ENCODE results near the gene IDS.
"Not testable (repeated sequence)": the region's sequence is repeated elsewhere in the genome, so short reads cannot be mapped to it uniquely, and the experiment has no call there.

Gene IDS

DNA sequence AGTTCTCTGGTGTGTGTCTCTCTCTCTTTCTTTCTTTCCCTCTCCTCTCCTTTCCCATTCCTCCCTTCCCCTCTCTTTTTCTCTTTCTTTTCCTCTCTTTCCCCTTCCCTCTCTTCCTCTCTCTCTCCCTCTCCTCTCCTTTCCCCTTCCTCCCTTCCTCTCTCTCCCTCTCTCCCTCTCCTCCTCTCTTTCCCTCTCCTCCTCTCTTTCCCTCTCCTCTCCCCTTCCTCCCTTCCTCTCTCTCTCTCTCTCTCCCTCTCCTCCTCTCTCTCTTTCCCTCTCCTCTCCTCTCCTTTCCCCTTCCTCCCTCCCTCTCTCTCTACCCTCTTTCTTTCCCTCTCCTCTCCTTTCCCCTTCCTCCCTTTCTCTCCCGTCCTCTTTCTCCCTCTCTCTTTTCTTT lies 23.3 kb upstream of the IDS start:
- in situ Hi-C loops (cut with MboI; ENCODE audit: low sequenced_read_pairs), result no loop called here

DNA sequence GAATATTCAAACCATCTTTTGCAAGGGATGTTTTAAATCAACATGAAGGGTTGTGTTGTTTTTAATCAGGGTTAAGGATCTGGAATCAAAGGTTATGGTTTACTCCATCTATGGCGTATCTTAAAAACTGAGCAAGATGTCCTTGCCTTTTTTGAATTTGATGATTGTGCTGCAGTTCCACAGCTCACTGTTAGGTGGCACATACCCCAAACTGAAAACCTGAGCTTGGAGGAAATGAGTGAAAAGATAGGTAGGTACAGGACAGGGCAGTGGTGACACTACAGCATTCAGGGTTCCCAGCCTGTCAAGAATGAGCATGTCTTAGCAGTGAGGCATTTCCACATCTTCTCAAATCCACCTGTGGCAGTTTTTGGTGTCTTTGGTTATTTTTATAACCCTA lies 22.6 kb upstream of the IDS start:
- in situ Hi-C loops (cut with MboI; ENCODE audit: low sequenced_read_pairs), result no loop called here

DNA sequence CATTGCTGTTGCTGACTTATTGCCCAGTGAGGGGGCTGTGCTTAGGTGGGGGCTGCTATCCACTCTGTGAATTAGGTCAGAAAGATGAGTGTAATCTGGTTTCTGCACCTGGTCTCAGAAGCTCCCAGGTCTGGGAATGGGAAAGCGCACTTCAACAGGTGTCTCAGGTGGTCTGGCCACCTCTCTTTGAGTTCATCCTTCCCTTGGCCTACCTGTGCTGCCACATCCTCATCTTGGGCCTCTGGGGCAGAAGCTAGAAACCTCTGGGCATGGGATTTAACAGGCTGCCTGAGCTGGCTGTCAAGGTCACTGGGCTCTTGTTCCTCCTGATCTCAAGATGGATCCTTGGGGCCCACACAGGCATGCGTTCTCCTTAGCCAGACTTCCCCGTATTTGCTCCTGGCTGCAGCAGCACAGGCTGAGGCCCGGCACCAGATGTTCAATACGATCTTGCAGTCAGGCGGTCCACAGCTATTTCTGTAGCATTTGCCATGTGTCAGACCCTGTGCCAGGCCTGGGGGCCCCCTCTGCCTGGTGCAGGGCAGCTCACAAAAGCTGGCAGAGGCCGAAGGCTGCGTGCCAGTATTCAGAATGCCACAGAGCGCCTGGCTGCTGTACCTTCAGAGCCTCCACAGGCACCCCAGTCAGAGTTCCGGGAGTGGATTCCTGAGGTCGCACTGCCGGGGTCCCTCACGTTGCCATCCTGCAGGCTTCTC lies 21.4 kb upstream of the IDS start:
- in situ Hi-C loops (cut with MboI; ENCODE audit: low sequenced_read_pairs), result not testable (repeated sequence)

DNA sequence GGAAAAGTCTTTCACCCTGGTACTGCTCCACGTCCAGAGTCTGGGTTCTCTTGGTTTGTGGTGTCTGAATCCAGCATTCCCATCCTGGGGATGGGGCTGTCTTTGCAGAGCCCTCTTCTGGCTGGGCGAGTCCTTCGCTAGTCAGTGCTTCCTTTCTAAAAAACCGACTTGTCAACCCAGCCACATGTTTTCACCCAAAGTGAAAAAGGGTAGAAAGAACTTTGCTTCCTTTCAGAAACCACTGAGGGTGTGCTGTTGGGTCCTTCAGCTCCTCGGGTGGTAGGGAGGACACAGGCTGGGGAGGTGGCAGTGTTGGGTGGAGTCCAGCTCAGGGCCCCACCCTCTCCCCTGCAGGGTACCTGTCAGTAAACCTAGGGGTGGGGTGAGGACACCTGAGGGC lies 20.8 kb upstream of the IDS start:
- in situ Hi-C loops (cut with MboI; ENCODE audit: low sequenced_read_pairs), result not testable (repeated sequence)

DNA sequence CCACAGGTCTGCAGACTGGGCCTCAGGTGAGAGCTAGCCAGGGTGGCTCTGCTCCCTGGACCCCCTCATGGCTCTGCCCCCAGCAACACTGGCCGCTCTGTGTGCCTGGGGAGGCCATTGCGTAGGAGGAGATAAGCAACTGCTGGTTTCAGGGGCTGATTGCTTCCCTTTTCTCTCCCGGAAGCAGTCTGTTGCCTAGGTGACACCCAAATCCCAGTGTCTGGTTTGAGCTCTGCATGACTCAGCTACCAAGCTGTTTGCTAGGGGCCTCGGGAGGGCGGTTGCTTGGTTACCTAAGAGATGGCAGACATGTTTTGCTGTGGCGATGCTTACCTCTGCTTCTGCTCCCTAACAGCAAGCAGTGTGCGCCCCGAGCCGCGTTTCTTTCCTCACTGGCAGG lies 20.3 kb upstream of the IDS start:
- in situ Hi-C loops (cut with MboI; ENCODE audit: low sequenced_read_pairs), result not testable (repeated sequence)

DNA sequence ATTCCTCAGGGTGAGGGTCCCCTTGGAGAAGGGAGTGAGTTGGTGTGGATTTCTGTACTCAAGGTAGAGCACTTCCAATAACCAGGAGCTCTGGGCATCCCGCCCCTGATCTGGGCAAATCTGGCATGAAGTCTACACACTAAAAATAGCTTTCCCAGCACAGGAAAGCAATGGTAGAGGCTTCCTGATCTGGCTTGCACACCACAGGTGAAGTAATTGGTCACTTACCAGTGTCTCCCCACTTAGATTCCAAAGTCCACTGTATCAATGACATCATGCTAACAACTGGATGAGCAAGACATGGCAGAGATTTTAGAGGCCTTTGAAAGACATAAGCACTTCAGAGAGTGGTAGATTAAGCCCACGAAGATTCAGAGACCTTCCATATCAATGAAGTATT lies 17.8 kb upstream of the IDS start:
- in situ Hi-C loops (cut with MboI; ENCODE audit: low sequenced_read_pairs), result no loop called here

DNA sequence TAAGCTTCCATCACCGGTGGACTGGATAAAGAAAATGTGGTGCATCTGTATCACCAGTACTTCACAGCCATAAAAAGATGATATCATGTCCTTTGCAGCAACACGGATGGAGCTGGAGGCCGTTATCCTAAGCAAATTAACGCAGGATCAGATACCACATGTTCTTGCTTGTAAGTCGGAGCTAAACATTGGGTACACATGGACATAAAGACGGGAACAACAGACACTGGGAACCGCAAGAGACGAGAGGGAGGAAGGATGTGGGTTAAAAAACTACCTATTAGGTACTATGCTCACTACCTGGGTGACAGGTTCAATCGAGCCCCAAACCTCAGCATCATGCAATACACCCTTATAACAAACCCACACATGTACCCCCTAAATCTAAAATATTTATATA lies 16.3 kb upstream of the IDS start:
- in situ Hi-C loops (cut with MboI; ENCODE audit: low sequenced_read_pairs), result no loop called here

DNA sequence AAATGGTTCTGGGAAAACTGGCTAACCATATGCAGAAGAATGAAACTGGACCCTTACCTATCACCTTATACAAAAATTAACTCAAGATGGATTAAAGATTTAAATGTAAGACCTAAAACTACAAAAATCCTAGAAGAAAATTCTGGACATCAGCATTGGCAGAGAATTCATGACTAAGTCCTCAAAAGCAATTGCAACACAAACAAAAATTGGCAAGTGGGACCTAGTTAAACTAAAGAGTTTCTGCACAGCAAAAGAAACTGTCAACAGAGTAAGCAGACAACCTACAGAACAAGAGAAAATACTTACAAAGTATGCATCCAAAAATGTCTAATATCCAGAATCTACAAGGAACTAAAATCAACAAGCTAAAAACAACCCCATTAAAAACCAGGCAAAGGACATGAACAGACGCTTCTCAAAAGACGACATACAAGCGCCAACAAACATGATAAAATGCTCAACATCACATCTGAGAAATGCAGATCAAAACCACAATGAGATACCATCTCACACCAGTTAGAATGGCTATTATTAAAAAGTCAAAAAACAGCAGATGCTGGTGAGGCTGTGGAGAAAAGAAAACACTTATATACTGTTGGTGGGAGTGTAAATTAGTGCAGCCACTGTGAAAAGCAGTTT lies 15.7 kb upstream of the IDS start:
- in situ Hi-C loops (cut with MboI; ENCODE audit: low sequenced_read_pairs), result not testable (repeated sequence)

DNA sequence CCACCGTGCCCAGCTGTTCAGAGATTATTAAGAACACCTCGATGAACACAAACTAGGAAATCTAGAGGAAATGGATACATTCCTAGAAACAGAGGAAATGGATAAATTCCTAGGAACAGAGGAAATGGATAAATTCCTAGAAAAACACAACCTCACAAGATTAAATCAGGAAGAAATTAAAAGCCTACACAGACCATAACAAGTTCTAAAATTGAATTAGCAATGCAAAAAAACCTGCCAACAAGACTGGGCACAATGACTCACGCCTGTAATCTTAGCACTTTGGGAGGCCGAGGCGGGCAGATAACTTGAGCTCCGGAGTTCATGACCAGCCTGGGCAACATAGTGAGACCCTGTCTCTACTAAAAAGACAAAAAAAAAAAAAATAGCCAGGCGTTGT lies 13.1 kb upstream of the IDS start:
- in situ Hi-C loops (cut with MboI; ENCODE audit: low sequenced_read_pairs), result no loop called here

DNA sequence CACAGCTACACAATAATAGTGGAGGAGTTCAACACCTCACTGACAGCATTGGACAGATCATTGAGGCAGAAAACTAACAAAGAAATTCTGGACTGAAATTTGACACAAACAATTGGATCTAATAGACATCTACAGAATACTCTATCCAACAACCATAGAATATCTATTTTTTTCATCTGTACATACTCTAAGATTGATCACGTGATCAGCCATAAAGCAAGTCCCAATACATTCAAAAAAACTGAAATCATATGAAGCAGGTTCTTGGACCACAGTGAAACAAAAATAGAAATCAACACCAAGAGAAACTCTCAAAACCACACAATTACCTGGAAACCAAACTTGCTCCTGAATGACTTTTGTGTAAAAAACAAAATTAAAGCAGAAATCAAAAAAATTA lies 12.2 kb upstream of the IDS start:
- in situ Hi-C loops (cut with MboI; ENCODE audit: low sequenced_read_pairs), result no loop called here

DNA sequence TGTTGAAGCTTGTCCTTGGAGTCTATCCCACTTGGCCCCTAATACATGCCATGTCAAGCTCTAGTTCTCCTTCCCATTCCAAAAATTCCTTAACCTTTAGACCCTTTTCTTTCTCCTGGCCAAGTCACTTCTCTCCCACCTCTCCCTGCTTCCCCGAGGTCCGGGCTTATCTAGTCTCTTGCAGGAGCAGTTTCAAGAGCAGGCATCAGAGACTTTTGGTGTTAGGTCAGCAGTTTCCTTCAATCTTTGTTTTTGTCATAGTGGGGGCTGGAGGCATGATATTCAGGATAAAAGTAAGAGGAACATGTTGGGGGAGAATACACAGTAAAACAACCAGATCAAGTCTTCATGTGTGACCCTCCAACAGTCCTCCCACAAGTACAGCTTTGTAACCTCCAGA lies 11.5 kb upstream of the IDS start:
- in situ Hi-C loops (cut with MboI; ENCODE audit: low sequenced_read_pairs), result no loop called here

DNA sequence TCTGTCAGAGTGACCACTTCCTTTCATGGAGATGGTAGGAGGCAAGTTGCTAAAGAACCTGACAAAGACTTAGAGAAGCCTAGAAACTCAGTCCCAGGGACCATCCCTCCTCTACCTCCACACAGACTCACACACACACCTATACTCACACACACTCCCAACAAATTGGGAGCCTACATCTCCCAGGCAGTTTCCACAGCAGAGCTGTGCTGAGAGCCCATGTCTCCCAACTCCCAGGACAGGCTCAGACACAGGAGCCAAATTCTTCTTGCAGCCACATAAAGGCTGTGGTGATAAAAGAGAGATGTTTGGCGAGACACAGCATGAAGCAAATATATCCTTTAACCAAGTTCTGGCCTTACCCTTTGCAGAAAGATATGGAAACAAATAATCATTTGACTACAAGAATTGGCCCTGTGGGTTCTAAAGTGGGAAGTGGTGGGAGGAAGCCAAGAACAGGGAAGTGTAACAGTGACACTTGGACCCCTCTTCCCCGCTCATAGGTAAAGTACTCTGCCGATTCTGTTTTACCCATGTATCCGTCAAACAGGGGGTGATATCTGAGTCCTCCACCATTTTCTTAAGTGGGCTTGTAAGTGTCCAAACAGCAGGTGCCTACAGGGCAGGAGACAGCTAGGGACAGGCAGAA lies 11.0 kb upstream of the IDS start:
- in situ Hi-C loops (cut with MboI; ENCODE audit: low sequenced_read_pairs), result no loop called here

DNA sequence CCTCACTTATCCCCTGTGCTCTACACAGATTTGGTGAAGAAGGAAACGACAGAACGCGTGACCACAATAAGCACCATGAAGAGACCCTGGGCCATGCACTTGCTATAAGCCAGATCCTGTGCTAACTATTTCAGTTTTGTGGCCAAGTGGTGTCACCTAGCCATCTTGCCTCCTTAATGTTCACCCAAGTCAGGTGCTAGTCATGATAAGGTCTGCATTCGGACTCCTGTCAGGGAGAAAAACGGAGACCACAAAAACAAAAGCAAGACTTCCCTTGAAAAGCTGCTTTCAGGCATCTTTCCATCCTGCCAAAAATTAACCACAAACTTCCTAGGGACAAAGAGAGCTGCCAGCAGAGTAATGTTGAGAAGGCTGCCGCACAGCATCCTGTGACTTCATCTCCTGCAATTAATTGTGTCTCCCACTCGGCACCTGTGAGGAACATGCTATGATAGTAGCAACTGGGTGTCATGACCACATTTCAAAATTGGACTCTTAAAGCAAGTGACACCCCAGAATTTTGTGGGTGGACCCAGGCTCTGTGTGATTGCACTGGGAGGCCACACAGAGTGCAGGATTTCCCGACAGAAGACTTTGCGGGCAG lies 8.8 kb upstream of the IDS start:
- in situ Hi-C loops (cut with MboI; ENCODE audit: low sequenced_read_pairs), result no loop called here

DNA sequence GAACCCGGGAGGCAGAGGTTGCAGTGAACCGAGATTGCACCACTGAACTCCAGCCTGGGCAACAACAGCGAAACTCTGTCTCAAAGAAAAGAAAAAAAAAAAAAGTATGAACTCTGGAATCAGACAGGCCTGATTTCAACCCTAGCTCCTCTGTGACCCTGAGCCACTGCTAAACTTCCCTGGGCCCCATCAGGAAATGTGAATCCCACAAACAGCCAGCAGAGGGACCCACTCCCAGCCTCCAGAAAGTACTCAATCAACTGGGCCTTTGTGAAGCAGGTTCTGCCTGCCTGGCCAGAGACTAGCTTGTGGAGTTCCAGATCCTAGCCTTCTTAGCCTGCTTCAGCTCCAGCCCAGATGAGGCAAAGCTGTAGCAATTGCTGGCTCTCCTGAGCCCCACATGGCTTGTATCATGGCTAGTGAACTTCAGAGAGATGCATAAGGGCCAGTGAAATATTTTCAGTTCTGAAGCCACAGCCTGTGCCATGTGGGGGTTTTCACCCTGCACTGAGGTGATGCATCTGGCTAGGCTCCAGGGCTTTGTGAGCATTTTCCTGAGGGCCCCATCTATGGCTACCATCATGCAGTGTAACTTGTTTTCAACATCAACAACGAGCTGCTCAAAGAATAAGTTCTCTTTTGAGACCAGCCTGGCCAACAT lies 7.2 kb upstream of the IDS start:
- in situ Hi-C loops (cut with MboI; ENCODE audit: low sequenced_read_pairs), result no loop called here

DNA sequence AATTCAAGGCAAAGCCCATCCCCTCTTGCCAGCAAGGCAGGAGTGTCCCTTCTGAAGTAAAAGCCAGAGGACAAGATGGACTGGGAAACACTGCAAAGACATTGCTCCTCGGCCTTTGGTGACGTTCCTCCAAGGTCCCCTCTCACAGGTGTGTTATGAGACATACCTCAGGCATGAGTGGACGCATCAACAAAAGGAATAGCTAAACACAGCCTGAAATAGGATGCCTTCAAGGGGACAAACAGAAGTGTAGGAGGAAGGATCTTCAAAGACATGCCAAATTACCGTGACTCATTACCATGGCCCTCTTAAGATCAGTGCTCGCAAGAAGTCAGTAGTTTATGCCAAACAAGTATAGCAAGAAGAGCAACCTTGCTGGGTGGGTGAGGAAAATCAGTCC lies 6.0 kb upstream of the IDS start:
- in situ Hi-C loops (cut with MboI; ENCODE audit: low sequenced_read_pairs), result no loop called here

DNA sequence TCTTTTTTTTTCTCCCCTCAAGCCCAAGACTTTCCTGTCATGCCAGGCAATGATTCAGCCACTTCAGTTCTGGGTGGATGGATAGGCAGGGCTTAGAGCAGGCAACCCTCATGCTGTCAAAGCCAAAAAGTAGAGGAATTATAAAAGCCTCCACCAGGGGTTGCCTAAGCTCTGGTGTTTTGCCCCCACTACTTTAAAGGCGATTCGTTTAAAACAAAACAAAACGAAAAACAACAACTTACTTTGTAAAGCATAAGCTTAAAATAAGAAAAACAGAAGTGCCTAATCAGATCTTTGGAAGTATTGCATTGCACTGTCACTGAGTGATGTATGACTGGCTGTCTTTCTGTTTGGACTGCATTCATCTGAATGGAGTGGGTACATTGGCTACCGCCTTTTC lies 5.3 kb upstream of the IDS start:
- in situ Hi-C loops (cut with MboI; ENCODE audit: low sequenced_read_pairs), result no loop called here

DNA sequence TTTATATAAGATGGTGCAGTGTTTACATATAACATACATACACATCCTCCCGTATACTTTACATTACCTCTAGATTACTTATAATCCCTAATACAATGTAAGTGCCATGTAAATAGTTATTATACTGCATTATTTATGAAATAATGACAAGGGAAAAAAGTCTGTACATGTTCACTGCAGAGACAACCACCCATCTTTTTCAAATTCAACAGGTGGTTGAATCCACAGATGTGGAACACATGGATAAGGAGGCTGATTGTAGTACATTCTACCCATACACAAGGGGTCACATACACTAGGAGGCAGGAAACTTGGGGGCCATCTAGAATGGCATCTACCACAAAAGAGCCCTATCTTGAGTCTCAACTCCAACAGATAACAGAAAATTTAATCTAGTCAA lies 3.4 kb upstream of the IDS start:
- in situ Hi-C loops (cut with MboI; ENCODE audit: low sequenced_read_pairs), result no loop called here

DNA sequence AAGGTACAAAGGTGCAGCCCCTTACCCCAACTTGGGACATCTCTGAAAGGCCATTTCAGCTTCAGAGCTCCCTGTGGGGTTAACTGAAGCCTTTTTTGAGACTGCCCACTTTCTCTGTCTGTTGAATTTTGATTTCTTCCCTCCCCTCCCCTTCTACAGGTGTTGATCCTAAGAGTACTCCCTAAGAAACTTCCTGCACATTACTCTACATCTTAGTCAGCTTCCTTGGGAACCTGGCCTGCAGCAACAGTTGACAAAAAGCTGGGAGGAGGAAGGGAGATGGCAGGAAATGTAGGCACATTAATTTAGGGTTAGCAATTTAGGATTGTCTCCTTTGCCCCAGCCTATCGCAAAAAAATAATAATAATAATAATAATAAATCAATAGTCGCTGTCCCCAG lies 1.2 kb upstream of the IDS start:
- in situ Hi-C loops (cut with MboI; ENCODE audit: low sequenced_read_pairs), result no loop called here

DNA sequence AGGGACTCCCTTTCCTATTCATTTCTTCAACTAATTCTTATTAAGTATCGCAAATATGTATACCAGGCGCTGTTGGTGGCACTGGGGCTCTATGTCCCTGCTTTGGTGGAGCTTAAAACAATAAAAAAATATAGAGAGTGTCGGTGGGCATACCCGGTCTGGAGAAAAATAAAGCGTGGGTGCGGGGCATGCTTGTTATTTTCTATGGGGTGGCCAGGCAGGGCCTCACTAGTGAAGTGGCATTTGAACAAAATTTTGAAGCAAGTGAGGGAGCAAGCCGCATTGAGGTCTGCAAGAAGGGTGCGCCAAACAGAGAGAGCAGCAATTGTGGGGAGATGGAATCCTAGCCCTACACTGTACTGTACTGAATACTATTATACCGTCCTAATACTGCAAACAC lies 565 bp upstream of the IDS start:
- in situ Hi-C loops (cut with MboI; ENCODE audit: low sequenced_read_pairs), result no loop called here

DNA sequence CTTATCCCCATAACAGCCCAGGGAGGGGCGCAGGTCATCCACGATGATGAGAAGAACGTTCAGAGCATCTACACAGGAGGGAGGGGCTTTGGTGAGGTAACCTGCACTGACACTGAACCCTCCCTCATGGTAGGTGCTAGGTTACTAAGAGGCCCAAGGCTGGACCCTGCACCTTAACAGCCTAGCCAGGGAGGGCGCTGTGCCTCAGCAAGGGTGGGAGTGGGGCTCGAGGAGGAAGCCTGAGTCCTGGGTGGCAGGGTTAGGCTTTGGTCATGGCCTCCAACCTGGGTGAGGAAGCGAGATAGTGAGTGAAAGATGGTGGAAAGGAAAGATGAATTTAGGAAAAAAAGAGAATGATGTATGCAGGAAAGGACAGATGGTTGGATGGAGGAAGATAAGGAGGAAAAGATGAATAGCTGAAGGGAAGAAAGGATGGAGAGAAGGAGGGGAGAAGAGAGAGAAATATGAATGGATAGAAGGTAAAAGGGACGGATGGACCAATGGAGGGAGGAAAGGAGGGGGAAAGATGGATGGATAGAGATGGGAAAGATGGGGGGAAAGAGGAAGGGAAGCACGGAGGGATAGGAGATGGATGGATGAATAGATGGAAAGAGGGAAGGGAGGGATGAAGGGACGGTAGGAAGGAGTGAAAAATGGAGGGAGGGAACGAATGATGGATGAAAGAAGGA lies 736 bp downstream of the IDS start:
- in situ Hi-C loops (cut with MboI; ENCODE audit: low sequenced_read_pairs), result no loop called here

DNA sequence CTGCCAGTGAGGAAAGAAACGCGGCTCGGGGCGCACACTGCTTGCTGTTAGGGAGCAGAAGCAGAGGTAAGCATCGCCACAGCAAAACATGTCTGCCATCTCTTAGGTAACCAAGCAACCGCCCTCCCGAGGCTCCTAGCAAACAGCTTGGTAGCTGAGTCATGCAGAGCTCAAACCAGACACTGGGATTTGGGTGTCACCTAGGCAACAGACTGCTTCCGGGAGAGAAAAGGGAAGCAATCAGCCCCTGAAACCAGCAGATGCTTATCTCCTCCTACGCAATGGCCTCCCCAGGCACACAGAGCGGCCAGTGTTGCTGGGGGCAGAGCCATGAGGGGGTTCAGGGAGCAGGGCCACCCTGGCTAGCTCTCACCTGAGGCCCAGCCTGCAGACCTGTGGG lies 1.7 kb downstream of the IDS start:
- in situ Hi-C loops (cut with MboI; ENCODE audit: low sequenced_read_pairs), result not testable (repeated sequence)

Measured in hTERT RPE-1 (cell line).